HG03520 (cell line): Measurements from ENCODE around the gene PCSK9.
A peak's percentile ranks its signal among the peaks of the same experiment; 100 is the strongest.

Source experiments
- ATAC-seq: cut with Tn5 transposase; IDR thresholded peaks from one replicate; pipeline ENCODE4 v1.9.1; 2021; ENCODE audit warnings: mild to moderate bottlenecking, moderate library complexity; ENCODE audit not compliant: unreplicated experiment

Gene PCSK9

DNA sequence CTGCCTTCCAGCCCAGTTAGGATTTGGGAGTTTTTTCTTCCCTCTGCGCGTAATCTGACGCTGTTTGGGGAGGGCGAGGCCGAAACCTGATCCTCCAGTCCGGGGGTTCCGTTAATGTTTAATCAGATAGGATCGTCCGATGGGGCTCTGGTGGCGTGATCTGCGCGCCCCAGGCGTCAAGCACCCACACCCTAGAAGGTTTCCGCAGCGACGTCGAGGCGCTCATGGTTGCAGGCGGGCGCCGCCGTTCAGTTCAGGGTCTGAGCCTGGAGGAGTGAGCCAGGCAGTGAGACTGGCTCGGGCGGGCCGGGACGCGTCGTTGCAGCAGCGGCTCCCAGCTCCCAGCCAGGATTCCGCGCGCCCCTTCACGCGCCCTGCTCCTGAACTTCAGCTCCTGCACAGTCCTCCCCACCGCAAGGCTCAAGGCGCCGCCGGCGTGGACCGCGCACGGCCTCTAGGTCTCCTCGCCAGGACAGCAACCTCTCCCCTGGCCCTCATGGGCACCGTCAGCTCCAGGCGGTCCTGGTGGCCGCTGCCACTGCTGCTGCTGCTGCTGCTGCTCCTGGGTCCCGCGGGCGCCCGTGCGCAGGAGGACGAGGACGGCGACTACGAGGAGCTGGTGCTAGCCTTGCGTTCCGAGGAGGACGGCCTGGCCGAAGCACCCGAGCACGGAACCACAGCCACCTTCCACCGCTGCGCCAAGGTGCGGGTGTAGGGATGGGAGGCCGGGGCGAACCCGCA, at the start of gene PCSK9:
TSS of gene PCSK9 (plus strand) at position 207 of the 741 bp plus-strand sequence. CDS start at position 497, 290 bp downstream.
- ATAC-seq = no peak

DNA sequence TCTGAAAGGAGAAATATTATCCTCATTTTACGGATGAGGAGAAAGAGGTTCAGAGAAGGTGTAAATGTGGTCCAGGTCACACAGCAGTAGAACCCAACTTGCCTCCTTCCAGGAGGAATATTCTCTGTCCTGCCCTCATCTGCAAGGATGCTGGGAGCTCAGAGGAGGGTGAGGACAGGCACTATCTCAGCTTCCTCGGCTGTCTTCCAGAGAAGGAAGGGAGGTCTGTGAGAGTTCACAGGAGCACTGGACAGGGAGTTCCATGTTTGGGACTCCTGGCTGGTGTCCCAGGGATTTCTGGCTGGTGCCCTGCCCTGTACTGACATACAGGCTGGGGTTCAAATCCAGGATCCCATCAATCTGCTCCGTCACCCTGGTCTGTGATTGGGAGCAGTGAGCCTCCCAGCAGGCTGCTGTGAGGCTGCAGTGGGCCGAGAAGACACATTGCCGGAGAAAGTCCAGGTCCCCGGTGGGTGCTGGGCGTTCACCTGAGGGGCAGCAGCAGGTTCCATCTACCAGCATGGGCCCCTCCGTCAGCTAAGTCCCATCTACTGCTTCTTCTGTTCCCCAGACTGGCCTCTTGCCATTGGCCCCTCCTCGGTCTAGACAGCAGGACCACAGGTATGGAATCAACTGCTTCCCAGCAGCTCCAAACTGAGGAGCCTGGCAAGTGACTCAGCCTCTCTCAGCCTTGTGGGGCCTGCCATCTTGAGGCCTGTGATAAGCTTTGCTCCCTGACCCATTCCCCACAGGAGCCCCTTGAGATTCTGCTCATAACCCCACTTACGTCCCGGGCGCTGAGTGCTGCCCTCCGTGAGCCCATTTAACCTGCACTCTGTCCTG, 49.2 kb upstream of the PCSK9 start:
- no peak for ATAC-seq

DNA sequence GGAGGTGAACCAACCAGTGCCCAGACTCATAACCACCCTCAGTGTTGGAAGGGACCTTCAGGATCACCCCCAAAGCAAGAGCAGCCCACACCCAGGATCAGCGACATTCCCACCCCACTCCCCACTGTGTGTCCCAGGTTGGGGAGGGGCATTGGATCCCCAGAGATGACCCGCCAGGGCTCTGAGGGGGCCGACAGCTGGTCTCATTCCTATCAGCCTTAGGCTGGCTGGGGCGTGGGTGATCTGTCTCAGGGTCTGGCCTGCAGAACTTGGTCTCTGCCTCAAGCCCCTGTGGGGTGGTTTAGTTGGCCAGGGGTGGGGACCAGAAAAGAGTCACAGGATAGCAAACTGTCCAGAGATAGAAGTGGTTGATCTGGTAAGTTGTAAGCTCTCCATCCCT, 48.4 kb upstream of the PCSK9 start:
- no peak for ATAC-seq

- ATAC-seq = no peak
These were observed 47.4 kb upstream of the PCSK9 start for GRCh38 chr1:54991939-54992338.

DNA sequence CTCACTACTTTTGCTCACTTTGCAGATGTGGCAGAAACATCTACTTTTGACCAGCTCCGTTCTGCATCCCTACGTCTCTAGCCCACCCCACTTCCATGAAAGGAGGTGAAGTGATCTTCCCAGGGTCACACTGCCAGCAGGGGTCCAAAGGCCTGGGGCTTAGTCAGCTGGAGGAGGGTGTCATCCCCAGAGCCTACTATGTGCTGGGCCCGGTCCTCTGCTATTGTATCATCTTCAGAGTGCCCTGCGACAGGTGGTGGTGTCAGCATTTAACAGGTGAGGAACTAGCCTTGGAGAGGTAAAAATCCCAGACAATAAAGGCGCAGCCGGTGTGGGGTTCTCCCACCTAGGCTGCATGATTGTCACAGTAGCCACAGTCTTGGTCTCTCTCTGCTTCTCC, 46.2 kb upstream of the PCSK9 start:
- no peak for ATAC-seq

GRCh38 chr1:54994355-54994990, 44.9 kb upstream of the PCSK9 start:
- no peak for ATAC-seq

- no peak for ATAC-seq
These were observed 44.2 kb upstream of the PCSK9 start for GRCh38 chr1:54995013-54995760.

DNA sequence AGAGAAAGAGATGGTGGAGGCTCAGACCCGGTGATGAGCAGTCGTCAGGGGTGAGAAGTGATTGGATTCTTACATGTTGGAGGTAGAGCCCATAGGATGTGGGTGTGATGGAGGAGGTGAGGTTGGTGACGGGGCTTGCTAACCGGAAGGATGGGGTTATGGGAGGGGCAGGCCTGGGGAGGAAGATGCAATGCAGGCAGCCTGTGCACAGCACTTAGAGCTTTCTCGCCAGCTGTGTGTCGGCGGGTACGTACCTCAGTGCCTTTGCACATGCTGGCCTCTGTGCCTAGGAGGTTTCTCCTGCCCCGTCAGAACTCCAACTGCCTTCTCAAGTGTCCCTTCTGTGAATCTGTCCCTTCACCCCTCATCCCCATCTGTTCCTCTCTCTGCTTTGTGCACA, 43.5 kb upstream of the PCSK9 start:
- no peak for ATAC-seq

GRCh38 chr1:54996359-54996868, 42.9 kb upstream of the PCSK9 start:
- peak; percentile 73 for ATAC-seq

DNA sequence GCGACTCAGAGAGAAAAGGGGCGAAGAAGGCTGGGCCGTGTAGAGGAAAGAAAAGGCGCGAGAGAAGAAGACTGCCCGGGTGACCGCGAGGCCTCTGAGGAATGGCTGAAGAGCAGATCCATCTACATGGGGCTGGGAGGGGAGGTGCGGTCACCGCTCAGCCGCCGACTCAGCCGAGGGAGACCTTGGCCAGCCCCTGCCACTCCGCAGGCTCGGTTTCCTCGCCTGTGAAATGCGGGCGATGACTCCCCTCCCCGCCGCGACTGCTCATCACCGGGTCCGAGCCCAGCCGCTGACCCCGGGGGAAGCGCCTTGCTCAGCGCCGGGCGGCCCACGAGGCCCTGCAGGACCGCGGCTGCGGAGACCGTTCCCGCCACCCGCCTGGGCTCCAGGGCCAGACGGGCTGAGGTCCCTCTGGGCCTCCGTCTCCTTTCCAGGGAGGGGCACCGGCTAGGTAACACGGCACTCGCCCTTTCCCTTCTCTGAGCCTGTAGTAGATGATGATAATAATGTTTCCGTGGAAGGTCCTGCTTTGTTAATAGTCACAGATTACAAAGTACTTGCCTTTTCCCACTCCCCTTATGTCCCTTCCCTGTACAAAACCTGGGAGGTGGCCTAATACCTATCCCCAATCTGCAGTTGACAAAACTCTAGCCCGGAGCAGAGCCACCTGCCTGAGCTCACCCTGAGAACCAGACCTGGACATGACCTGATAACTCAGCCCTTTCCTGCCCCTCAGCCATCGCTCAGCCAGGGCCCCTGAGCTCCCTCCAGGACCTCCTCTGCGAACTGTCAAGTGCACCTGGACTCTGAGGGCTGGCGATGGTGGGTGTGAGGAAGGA, 42.3 kb upstream of the PCSK9 start:
- no peak for ATAC-seq

DNA sequence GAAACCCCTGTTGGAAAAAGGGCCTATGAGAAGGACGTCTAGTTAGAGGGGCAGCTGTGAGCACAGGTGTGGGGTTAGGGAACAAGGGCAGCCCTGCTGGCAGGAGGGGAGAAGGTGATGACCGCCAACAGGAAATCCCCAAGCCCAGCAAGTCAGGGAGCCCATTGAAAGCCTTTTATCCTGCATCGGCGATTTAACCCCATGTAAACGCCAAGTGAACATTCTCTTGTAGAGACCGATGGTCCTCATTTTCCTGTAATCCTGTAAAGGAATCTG, 41.7 kb upstream of the PCSK9 start:
- ATAC-seq = no peak

DNA sequence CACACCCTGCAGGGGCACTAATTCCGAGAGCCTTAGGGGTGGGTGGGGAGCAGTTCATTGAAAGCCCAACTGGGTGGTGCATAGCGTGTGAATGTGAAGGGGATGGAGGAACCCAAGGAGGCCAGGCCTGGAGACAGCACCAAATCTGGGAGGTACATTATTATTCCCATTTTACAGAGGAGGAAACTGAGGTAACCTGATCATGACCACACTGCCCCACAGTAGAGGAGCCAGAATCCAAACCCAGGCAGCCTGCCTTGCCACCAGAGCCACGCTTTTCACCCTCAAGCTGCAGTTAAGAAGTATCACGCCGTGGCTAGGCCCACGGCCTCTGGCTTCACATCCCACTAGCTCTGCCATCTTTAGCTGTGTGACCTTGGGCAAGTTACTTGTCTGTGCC, 41.2 kb upstream of the PCSK9 start:
- ATAC-seq = no peak

DNA sequence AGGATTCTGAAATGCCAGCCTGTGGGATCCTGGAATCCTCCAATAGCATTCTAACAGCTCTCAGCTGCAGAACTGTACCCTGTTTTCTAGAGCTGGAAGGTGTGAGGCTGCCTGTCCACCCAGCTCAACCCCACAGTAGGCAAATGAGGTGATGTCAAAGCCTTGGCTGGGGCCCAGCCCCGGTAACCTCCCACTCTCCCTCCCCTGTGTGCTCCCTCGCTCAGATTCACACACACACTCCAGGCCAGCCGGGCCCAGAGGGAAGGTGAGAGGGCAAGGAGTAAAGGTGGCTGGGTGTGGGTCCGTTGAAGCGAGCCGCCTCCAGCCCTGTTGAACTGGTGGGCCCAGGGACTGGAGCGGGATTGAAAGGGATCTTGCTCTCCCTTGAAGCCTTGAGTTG, 40.7 kb upstream of the PCSK9 start, which contains the start of gene BSND:
TSS of gene BSND (plus strand) at position 257 of the 400 bp plus-strand sequence. CDS start 254 bp downstream, outside the sequence.
- no peak for ATAC-seq

DNA sequence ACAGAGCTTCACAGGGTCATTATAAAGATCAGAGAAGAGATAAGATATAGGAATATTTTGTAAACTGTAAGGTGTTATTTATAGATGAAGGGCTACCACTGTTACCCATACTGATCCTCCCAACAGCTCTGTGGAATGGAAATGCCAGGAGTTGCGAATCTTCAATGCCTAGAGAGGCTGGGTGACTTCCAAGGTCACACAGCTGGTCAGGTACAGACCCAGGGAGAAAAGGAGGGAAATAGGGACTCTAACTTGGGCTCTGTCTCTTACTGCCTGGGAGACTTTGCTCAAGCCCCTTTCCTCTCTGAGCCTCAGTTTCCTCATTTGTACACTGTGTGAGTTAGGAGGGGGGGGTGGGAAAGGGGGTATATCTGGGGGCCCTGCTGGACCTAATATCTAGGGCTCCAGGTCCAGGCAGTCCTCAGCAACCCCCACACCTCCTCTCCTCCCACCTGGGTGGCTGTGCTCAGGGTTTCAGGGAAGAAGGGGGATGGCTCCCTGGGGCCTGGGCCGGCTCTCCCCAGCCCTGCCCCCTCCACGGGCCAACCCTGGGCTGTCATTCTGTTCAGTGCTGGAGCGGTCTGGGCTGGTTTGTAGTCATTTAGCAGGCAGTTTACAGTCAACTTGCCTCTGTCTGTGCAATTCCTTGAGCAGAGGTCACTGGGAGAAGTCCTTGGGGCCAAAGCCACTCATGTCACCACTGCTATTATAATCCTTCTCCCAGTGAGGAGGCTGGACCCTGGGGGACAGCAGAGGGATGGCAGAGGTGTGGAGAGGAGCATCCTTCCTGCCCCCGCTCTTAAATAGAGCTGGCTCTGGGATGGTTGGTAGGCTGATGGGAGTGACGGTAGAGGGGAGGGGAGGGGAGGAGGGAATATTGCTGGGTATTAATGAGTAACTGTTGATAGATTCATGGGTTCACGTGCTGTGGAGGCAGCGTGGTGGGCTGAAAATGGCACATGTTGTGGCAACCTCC, 39.0 kb upstream of the PCSK9 start:
- no peak for ATAC-seq

GRCh38 chr1:55001311-55001710, 38.0 kb upstream of the PCSK9 start:
- no peak for ATAC-seq

GRCh38 chr1:55002686-55003085, 36.7 kb upstream of the PCSK9 start:
- no peak for ATAC-seq

DNA sequence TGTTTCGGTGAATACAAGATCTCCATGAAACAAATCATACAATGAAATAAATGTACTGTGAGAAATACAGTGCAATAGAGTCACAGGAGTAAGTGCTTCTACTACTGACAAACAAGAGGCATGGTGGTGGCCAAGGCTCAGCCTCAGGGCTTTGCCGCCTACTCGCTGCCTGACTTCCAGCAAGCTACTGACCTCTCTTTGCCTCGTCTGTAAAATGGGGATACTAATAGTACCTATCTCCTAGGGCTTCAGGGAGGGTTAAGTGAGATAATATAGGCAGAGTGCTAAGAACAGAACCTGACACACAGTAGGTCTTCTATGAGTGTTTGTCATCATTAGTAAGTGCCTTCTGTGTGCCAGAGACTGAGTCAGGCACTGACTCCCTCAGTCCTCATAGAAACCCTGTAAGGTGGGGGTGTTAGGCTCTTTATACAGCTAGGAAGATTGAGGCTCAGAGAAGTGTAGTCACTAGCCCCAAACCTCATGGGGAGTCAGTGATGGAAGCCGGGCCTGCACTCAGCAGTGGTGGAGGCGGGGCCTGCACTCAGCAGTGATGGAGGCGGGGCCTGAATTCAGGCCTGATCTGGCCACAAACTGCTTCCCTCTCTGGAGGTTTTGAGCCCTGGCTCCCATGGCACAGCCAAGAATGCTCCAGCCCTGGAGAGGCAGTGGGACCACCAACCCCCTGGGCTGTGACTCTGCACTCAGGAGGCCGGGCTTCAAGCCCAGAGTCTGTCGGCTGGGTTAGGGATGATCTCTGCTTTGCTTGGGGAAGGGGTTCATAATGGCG, 33.8 kb upstream of the PCSK9 start:
- ATAC-seq = no peak

DNA sequence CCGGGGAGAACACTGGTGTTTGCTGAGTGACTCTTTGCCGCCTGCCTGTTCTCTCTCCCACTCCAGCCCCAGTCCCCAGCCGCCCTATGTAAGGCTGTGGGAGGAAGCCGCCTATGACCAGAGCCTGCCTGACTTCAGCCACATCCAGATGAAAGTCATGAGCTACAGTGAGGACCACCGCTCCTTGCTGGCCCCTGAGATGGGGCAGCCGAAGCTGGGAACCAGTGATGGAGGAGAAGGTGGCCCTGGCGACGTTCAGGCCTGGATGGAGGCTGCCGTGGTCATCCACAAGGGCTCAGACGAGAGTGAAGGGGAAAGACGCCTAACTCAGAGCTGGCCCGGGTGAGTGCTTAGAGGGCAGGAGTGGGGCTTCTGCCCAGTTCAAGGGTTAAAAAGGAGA, 32.4 kb upstream of the PCSK9 start:
- ATAC-seq = no peak
